Measurements from ENCODE around the gene DNAJC30.
"Not testable (repeated sequence)": the region's sequence is repeated elsewhere in the genome, so short reads cannot be mapped to it uniquely, and the experiment has no call there.

DNAJC30 gene

GRCh38 chr7:73681031-73681430 lies 2.2 kb downstream of the DNAJC30 start:
- no peak for DNase-seq (ENCODE audit: low read depth)

GRCh38 chr7:73680501-73680900 lies 2.8 kb downstream of the DNAJC30 start:
- no peak for DNase-seq (ENCODE audit: low read depth)

- no peak for DNase-seq (ENCODE audit: low read depth)
Observed at GRCh38 chr7:73679709-73680108, 3.5 kb downstream of the DNAJC30 start.

- DNase-seq (ENCODE audit: low read depth): no peak
Observed at GRCh38 chr7:73678862-73679261, 4.4 kb downstream of the DNAJC30 start.

- DNase-seq (ENCODE audit: low read depth): not testable (repeated sequence)
Observed at GRCh38 chr7:73676062-73676461, 7.2 kb downstream of the DNAJC30 start.

GRCh38 chr7:73674468-73675124 lies 8.7 kb downstream of the DNAJC30 start:
- DNase-seq (ENCODE audit: low read depth): no peak

GRCh38 chr7:73671857-73672445 lies 11.3 kb downstream of the DNAJC30 start:
- no peak for DNase-seq (ENCODE audit: low read depth)

- no peak for DNase-seq (ENCODE audit: low read depth)
Observed at GRCh38 chr7:73671322-73671661, 12.0 kb downstream of the DNAJC30 start.

GRCh38 chr7:73669858-73670385 lies 13.3 kb downstream of the DNAJC30 start:
- DNase-seq (ENCODE audit: low read depth): no peak

GRCh38 chr7:73669288-73669701 lies 14.0 kb downstream of the DNAJC30 start:
- DNase-seq (ENCODE audit: low read depth): no peak

- no peak for DNase-seq (ENCODE audit: low read depth)
Observed at GRCh38 chr7:73668886-73669230, 14.4 kb downstream of the DNAJC30 start.

GRCh38 chr7:73668103-73668885 lies 15.0 kb downstream of the DNAJC30 start:
- no peak for DNase-seq (ENCODE audit: low read depth)

- peak; percentile 92 for DNase-seq (ENCODE audit: low read depth)
Observed at GRCh38 chr7:73667344-73668102, 15.7 kb downstream of the DNAJC30 start, which contains the start of gene VPS37D. VPS37D (plus strand) TSS chr7:73667831; CDS start chr7:73667959, 128 bp downstream.

GRCh38 chr7:73663033-73663432 lies 20.2 kb downstream of the DNAJC30 start:
- DNase-seq (ENCODE audit: low read depth): no peak

- DNase-seq (ENCODE audit: low read depth): not testable (repeated sequence)
Observed at GRCh38 chr7:73660594-73660993, 22.7 kb downstream of the DNAJC30 start.

GRCh38 chr7:73659983-73660382 lies 23.3 kb downstream of the DNAJC30 start:
- no peak for DNase-seq (ENCODE audit: low read depth)

GRCh38 chr7:73655309-73655708 lies 27.9 kb downstream of the DNAJC30 start:
- DNase-seq (ENCODE audit: low read depth): not testable (repeated sequence)

- DNase-seq (ENCODE audit: low read depth): no peak
Observed at GRCh38 chr7:73652541-73652949, 30.7 kb downstream of the DNAJC30 start.

- DNase-seq (ENCODE audit: low read depth): no peak
Observed at GRCh38 chr7:73650524-73650923, 32.7 kb downstream of the DNAJC30 start.

GRCh38 chr7:73649576-73649975 lies 33.7 kb downstream of the DNAJC30 start:
- DNase-seq (ENCODE audit: low read depth): no peak

GRCh38 chr7:73648593-73649332 lies 34.5 kb downstream of the DNAJC30 start:
- DNase-seq (ENCODE audit: low read depth): no peak

All from activated T-helper 9 cell treated with anti-CD3 and anti-CD28 coated beads, Interleukin-2, amount 50 U/mL, for 16 hours (primary cell).